OCI-LY3 (cell line): ENCODE results near the gene ZNF768.
"Not testable (repeated sequence)": the region's sequence is repeated elsewhere in the genome, so short reads cannot be mapped to it uniquely, and the experiment has no call there.

Experiments used
- H2AFZ ChIP-seq: fragments of 200-600, 300-600 bp; shearing (Covaris generic); 2 replicates; pipeline ENCODE4 v1.6.0; 2014; ENCODE audit warnings: antibody characterized with exemption, low read depth, low read length
- H3K27ac ChIP-seq: fragments of 200-600, 300-600 bp; sonication (generic); 2 replicates; pipeline ENCODE4 v1.5.1; 2014; ENCODE audit warnings: mild to moderate bottlenecking, low read length, moderate library complexity, mixed read lengths
- H3K27me3 ChIP-seq: fragments of 200-600, 300-600 bp; sonication (generic); 2 replicates; pipeline ENCODE4 v1.6.1; 2014; ENCODE audit warnings: low read depth, low read length, mixed read lengths
- H3K36me3 ChIP-seq: fragments of 200-600, 300-600 bp; sonication (generic); replicated peaks from 2 replicates; pipeline ENCODE3; 2014; ENCODE audit warnings: low read depth, low read length, mixed read lengths
- H3K4me1 ChIP-seq: fragments of 300-600, 200-600 bp; sonication (generic); 2 replicates; pipeline ENCODE4 v1.6.1; 2014; ENCODE audit warnings: low read length, mixed read lengths
- H3K4me2 ChIP-seq: fragments of 200-600, 300-600 bp; sonication (generic); 2 replicates; pipeline ENCODE4 v1.6.1; 2014; ENCODE audit warnings: low read length, mixed read lengths
- H3K4me3 ChIP-seq: fragments of 300-600, 200-600 bp; sonication (generic); 2 replicates; pipeline ENCODE4 v1.5.1; 2014; ENCODE audit warnings: antibody characterized with exemption, mild to moderate bottlenecking, low read length, moderate library complexity
- H3K79me2 ChIP-seq: fragments of 300-600, 200-600 bp; shearing (Covaris generic); 2 replicates; pipeline ENCODE4 v1.6.1; 2014; ENCODE audit warnings: mild to moderate bottlenecking, low read length, mixed read lengths
- H3K9ac ChIP-seq: fragments of 300-600, 200-600 bp; shearing (Covaris generic); 2 replicates; pipeline ENCODE4 v1.6.0; 2014; ENCODE audit warnings: mild to moderate bottlenecking, low read length, moderate library complexity
- H3K9me3 ChIP-seq: fragments of 200-600, 300-600 bp; shearing (Covaris generic); 2 replicates; pipeline ENCODE4 v1.6.1; 2014; ENCODE audit warnings: low read length, mixed read lengths; ENCODE audit not compliant: insufficient read depth
- H4K20me1 ChIP-seq: fragments of 200-600, 300-600 bp; sonication (generic); 2 replicates; pipeline ENCODE4 v1.6.1; 2016; ENCODE audit warnings: low read length, mixed read lengths; ENCODE audit not compliant: insufficient read depth
- EZH2phosphoT487 ChIP-seq: fragments of 200-600 bp; shearing (Covaris generic); IDR thresholded peaks from 2 replicates; pipeline ENCODE4 v1.6.1; 2018; ENCODE audit warnings: antibody characterized with exemption, mixed run types, low read depth
- TF ChIP-seq, protein P1 (sequence below): fragments of 200-600, 300-600 bp; sonication (generic); IDR thresholded peaks from 2 replicates; pipeline ENCODE4 v1.5.1; 2014; ENCODE audit warnings: antibody characterized with exemption, low read length, low read depth

ZNF768 gene

GRCh38 chr16:30484887-30485286, 41.5 kb downstream of the ZNF768 start:
- Histone ChIP-seq H3K4me3 (no peak overlapping the region), H3K36me3 (peaks cover 5% of the 10 kb centered on the region), H3K4me2 (no peak overlapping the region), H3K9me3 (no peaks in the 10 kb centered on the region), H3K27me3 (no peaks in the 10 kb centered on the region), H3K9ac (no peak overlapping the region), H3K79me2 (no peaks in the 10 kb centered on the region), H2AFZ (no peak overlapping the region), H4K20me1 (no peaks in the 10 kb centered on the region), H3K4me1 (peaks cover 4% of the 10 kb centered on the region), H3K27ac (no peak overlapping the region)
- TF ChIP-seq EZH2phosphoT487 = no peak
- TF ChIP-seq, protein P1, sequence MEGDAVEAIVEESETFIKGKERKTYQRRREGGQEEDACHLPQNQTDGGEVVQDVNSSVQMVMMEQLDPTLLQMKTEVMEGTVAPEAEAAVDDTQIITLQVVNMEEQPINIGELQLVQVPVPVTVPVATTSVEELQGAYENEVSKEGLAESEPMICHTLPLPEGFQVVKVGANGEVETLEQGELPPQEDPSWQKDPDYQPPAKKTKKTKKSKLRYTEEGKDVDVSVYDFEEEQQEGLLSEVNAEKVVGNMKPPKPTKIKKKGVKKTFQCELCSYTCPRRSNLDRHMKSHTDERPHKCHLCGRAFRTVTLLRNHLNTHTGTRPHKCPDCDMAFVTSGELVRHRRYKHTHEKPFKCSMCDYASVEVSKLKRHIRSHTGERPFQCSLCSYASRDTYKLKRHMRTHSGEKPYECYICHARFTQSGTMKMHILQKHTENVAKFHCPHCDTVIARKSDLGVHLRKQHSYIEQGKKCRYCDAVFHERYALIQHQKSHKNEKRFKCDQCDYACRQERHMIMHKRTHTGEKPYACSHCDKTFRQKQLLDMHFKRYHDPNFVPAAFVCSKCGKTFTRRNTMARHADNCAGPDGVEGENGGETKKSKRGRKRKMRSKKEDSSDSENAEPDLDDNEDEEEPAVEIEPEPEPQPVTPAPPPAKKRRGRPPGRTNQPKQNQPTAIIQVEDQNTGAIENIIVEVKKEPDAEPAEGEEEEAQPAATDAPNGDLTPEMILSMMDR = no peak

DNA sequence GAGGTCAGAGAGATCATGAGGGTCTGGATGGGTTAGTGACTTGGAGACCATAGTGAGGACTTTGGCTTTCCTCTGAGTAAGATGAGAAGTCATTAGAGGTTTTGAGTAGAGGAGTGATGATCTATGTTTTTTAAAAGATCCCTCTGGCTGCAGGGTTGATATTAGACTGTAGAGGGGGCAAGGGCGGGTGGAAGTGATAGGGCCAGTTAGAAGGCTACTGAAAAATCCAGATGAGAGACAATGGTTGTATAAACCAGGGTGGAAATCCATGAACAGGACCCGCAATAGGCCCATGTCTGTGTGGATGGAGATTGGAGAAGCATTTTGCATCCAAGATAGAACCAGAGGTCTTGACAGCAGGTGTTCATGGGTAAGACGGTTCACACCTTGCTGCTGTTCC, 44.0 kb downstream of the ZNF768 start:
- H2AFZ ChIP-seq = no peak overlapping the region
- no peaks in the 10 kb centered on the region for H3K9me3 ChIP-seq
- H3K36me3 ChIP-seq = no peaks in the 10 kb centered on the region
- no peak overlapping the region for H3K9ac ChIP-seq
- no peak for TF ChIP-seq EZH2phosphoT487
- TF ChIP-seq, protein P1 = peak; percentile 8; the same call in 1 of the 2 replicates
- H3K4me1 ChIP-seq = peaks cover 5% of the 10 kb centered on the region; the same call in 1 of the 2 replicates
- no peak overlapping the region for H3K27ac ChIP-seq
- H3K27me3 ChIP-seq = no peaks in the 10 kb centered on the region
- H3K79me2 ChIP-seq = no peaks in the 10 kb centered on the region
- H3K4me2 ChIP-seq = no peak overlapping the region
- no peak overlapping the region for H3K4me3 ChIP-seq
- H4K20me1 ChIP-seq = no peaks in the 10 kb centered on the region

- no peaks in the 10 kb centered on the region for H3K27me3 ChIP-seq
- TF ChIP-seq, protein P1 = no peak
- no peak for TF ChIP-seq EZH2phosphoT487
- no peaks in the 10 kb centered on the region for H4K20me1 ChIP-seq
- no peak overlapping the region for H2AFZ ChIP-seq
- no peak overlapping the region for H3K27ac ChIP-seq
- H3K4me2 ChIP-seq = no peak overlapping the region
- no peaks in the 10 kb centered on the region for H3K36me3 ChIP-seq
- no peaks in the 10 kb centered on the region for H3K79me2 ChIP-seq
- H3K9me3 ChIP-seq = no peaks in the 10 kb centered on the region
- H3K9ac ChIP-seq = no peak overlapping the region
- no peak overlapping the region for H3K4me3 ChIP-seq
- H3K4me1 ChIP-seq = peaks cover 5% of the 10 kb centered on the region; the same call in 1 of the 2 replicates
These were observed 45.0 kb downstream of the ZNF768 start for GRCh38 chr16:30481381-30481780.

GRCh38 chr16:30478766-30479478, 47.4 kb downstream of the ZNF768 start:
- Histone ChIP-seq H2AFZ (no peak overlapping the region), H3K36me3 (peaks cover 5% of the 10 kb centered on the region), H3K27me3 (no peaks in the 10 kb centered on the region), H3K79me2 (no peaks in the 10 kb centered on the region), H3K4me2 (no peak overlapping the region), H3K9ac (no peak overlapping the region), H3K9me3 (no peaks in the 10 kb centered on the region), H4K20me1 (no peaks in the 10 kb centered on the region), H3K4me1 (peaks cover 8% of the 10 kb centered on the region), H3K4me3 (no peak overlapping the region), H3K27ac (no peak overlapping the region)
- TF ChIP-seq, protein P1 = no peak
- no peak for TF ChIP-seq EZH2phosphoT487

DNA sequence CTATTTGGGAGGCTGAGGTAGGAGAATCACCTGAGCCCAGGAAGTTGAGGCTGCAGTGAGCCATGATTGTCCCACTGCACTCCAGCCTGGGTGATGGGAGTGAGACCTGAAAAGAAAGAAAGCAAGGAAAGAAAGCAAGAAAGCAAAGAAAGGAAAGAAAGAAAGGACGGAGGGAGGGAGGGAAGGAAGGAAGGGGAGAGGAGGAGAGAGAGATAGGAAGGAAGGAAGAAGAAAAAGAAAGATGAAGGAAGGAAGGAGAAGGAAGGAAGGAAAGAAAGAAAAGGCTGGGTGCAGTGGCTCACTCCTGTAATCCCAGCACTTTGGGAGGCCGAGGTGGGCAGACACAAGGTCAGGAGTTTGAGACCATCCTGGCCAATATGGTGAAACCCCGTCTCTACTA, 48.6 kb downstream of the ZNF768 start:
- not testable (repeated sequence) for H4K20me1 ChIP-seq, H2AFZ ChIP-seq, H3K4me3 ChIP-seq, H3K9me3 ChIP-seq, H3K79me2 ChIP-seq, H3K4me2 ChIP-seq, H3K27me3 ChIP-seq, H3K9ac ChIP-seq, H3K27ac ChIP-seq, H3K36me3 ChIP-seq
- H3K4me1 ChIP-seq = peaks cover 20% of the 10 kb centered on the region
